ENCODE results near the gene NRXN3.

Gene NRXN3

DNA sequence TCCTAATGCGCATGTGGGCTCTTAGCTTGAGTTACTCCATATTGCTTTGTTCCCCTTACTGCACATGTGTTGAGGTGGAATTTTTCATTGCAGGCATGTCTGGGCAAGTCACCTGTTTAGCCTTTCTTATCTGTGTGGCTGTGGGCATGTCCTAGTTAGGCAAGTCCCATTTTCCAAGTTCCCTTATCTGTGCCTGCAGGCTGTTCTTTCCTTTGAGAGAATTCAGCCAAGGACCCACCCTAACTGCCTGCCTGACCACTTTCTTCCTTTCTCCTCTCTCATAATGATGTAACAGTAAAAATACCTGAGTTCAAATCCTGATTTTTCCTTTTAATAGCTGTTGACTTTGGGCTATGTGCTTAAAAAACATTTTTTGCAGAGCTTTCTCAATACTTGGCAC lies 870.6 kb downstream of the NRXN3 start:
- DNase-seq = no peak

DNA sequence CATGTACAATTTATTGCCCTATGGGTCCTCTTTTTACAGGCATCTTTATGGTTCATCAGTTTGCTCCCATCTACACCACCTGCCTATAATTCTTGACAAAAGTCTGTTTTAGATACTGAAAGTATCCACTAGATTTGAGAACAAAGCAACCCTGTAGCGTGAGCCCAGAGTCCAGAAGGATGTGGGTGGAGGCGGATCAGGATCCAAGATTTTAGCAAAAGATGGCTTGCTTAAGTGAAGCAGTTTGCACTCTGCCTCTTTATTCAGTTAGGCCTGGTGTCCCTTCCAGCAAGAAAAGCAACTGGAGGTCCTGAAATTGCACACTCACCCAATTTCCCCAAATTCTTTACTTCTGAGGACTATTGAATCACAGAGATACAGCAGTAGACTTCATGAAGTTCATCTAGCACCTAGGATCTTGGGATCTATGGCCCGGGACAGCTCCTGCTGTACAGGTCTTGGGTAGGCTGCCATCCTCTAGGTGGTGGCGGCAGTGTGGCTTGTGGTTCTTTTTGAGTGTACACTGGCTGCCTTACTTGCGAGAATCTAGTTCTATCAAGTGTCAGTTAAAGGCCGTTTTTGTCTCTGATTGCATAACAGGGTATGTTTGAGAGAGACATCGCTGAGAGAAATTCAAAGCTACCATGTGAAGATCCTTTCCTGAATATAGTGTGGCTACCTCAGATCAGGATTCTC lies 873.2 kb downstream of the NRXN3 start:
- no peak for DNase-seq

GRCh38 chr14:79044894-79045624 lies 874.9 kb downstream of the NRXN3 start:
- no peak for DNase-seq

DNA sequence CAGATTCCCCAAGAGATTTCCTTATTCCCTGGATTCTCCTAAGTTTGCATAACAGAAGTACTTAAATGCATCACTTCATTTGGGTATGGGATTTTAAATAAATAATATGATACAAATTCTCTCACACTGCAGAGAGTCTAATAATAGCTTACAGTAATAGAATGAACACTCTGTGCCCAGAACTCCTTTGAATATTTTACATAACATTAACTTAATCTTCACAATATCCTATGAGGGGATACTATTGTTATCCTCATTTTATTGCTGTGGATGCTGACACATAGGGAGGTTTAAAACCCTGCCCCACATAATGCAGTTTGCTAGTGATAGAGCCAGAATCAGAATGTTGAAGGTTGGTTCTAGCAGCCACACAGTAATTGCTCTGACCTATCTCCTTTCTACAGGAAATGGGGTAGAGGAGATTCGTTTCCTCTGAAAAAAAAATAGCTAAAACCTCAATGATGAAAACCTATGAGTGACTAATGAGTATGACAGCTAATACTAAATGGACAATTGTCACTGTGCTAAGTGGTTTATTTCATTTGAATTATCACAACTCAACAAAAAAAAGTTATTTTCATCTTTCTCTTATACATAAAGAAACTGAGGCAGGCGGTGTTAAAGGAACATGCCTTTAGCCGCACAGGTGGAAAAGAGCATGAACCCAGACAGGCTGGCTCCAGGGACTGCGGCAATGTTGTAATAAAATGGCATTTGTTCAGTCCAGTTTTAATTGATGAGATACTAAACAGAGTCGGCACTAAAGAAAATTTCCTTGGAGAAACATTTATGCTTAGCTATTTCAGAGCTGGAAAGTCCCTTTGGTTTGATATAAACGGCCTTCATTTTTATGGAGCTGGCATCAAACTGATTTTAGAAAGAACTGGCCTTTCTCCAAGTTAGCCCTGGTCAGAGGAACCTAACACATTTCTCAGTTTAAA lies 880.9 kb downstream of the NRXN3 start:
- DNase-seq = no peak

DNA sequence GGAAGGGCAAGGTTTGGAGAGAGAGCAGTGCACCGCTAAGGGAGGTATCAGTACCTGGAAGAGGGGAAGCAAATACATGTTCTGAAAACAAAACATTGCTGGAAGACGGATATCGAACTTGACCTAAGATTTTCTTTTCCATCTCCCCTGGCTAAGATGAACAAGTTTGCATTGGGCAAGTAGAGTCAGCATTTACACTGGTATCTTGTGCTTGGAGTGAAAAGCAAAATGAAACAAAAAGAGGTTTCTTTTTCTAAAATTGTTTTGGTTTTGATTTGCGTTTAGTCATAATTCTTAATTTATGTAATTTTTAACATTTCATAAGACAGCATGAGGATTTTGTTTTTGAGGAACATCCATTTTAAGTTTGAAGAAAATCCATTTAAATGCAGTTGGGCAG lies 881.6 kb downstream of the NRXN3 start:
- no peak for DNase-seq

DNA sequence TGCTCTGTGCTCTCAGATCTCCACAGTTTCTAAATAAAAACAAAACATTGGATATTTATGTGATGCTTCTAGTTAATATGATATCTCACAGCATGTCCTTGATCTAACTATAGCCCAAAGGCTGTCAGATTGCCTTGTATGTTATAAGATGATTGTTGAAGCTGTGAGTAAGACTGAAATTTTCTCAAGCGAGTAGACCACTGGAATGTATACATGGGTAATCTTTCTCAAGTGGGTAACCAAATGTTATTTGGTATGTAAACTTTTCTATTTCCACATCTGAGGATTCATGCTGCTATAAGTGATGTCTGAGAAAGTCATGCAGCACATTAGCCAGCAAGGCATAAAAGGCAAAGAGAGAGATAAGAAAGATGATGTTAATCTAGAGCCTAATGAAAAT lies 886.7 kb downstream of the NRXN3 start:
- no peak for DNase-seq

DNA sequence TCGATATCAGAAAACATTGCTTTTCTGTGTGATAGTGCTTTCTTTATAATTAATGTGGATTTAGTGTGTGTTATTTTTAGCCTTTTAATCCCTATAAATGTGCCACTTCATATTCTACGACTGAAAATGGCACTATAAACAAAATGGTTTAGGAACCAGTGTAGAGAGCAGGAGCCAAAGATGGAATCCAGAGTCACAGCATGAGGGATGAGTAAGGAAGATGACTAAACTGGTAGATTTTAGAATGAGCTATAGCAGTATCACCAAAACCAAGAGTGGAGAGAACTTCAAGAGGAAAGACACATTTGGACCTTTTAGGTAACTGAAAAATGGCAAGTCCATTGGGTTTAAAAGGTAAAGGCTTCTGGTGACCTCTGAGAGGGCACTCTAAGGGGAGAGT lies 887.2 kb downstream of the NRXN3 start:
- no peak for DNase-seq

DNA sequence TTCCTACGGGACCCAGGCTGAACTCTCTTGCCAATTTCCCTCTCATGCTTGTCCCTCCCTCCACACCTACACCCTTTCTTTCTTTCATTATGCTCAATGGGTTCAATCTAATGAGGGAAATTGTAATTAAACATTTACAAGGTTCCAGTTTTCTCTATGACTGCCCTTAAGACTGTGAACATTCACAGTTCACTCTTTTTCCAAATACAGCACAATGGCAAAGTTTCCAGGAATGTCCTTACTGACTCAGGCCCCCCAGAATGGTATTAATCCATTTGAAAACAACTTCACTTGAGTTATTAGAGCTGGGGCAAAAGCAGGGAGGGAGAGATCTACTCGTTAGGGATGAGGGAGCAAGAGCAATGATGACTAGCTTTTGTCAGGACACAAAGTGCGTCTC lies 892.1 kb downstream of the NRXN3 start:
- DNase-seq = no peak

- no peak for DNase-seq
Observed at GRCh38 chr14:79064214-79064613, 894.0 kb downstream of the NRXN3 start.

DNA sequence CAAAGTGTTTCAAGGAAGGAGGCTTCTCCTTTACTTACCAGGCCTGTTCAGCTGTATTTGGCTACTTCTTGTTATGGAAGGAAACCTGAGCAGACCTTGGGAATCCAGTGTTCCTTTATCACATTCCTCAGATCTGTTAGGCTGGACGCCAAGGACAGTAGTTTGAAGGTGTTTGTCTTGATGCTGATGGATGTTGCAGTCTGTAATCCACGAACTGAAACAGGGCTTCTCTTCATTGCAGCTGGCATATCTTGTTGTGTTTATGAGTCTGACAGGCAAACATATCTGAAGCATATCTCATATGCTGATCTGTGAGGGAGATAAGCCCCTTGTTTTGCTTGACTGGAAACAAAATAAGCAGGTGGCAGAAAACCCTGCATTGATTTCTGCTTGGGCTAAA lies 904.3 kb downstream of the NRXN3 start:
- no peak for DNase-seq

DNA sequence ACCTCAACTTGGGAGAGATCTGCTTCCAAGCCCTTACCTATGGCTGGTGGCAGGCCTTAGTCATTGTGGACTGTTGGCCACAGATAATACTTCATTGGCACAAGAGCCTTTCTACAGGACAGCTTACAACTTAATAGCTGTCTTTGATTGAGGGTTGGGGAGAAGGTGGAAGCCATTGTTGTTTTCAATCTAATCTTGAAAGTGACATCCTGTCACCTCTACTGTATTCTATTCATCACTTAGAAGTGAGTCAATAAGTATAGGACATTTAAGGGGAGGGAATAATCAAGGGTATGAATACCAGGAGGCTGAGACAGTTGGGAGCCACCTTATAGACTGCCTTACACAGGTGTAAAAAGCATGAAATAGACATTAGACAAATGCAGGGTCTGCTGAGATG lies 906.3 kb downstream of the NRXN3 start:
- no peak for DNase-seq

- DNase-seq = no peak
Observed at GRCh38 chr14:79077096-79077495, 906.9 kb downstream of the NRXN3 start.

- no peak for DNase-seq
Observed at GRCh38 chr14:79080040-79080439, 909.9 kb downstream of the NRXN3 start.

GRCh38 chr14:79082883-79083282 lies 912.7 kb downstream of the NRXN3 start:
- DNase-seq = no peak

DNA sequence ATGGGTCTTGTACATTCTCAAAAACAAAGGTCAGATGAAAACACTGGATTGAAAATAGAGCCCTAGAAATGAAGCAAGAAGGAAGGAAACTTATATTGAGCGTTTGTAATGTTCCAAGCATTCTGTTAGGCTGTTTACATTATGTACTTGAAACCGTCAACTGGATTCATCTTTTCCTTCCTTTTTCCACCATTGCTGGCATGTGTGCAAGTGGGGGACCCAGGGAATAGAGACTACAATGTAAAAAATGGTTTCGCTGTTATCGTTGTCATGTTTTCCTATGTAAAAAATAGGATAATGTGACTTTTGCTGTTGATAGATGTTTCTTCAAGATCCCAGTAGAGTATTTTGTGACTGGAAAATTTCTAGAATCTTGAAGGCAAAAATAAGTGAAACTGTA lies 913.2 kb downstream of the NRXN3 start:
- DNase-seq = no peak

DNA sequence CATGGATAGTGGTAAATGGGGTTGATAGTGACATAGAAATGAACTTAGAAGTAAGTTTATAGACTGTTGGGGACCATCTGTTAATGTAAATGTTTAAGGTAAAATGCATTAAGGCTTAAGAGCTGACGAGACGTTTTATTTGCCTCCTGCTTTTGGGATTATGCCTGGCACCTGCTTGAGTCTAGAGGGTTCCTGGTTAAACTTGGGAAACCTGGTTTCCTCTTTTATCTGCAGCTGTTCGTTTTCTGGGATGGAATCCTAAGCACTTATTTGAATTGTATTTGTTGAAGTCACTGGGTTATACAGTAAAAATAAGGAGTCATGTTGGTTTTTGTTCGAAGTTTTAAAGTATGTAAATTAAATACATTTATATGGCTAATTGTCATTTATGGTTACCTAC lies 914.7 kb downstream of the NRXN3 start:
- DNase-seq = no peak

DNA sequence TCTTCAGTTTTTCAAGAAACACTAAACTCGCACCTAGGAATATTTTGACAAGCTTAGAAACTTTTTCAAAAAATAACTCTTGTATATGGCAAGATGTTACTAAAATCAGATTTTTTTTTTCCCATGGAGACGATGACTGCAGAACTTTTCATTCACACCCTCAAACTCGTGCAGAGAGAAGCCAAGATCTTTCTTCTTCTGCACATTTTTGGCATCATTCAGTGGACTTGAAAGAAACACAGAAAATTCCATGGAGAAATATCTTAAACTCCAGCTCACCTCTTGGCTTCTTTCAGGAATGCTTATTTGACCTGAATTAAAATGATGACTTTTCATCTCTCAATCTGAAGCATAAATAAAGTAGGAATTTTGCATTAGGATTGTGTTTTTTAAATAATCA lies 919.4 kb downstream of the NRXN3 start:
- no peak for DNase-seq

DNA sequence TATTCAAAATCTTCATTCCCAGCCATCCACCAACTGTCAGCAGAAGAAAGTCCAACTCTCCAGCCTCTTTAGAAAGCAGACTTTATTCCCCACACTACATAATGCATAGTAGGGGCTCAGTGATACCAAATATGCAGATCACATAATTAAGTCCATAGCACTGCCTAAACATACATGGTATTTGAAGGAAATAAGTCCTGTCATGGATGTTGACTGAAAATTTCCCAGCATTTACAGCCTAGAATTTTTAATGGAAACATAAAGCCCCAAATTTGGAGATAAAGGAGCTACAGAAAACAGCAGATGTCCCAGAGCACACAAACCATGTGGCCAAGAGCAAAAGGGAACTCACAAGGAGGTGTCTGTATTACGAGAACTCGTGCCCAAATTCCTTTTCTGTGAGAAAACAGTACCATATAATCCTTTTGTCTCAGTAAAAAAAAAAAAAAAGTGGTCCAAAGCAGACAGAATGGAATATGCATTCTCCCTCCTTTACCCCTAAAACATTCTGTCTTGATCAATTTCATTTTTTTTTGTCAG lies 920.5 kb downstream of the NRXN3 start:
- DNase-seq = no peak

DNA sequence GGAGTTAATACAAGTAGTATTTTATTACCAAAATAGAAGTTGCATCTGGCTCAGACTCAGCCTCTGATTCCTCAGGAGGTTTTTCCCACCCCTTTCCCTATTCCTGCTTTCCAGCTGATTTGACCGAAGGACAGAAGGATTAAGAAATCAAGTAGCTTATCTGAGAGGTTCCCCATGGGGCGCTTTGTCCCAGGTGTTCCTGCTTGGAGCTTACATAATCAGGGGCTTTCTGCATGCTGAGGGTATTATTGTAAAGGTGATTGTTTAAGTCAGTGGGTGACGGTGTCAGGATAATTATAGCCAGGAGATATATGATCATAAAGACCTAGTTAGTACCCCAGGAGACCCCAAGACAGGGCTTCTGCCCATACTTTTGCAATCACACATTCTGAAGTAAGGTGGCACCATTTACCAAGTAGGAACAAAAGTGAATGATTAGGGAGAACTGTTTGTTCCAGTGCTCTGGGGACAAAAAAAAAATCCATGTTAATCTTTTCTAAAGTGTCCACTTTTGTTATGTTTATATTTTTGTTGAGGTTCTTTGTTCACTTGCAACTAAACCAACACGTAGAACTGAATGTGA lies 921.3 kb downstream of the NRXN3 start:
- no peak for DNase-seq

DNA sequence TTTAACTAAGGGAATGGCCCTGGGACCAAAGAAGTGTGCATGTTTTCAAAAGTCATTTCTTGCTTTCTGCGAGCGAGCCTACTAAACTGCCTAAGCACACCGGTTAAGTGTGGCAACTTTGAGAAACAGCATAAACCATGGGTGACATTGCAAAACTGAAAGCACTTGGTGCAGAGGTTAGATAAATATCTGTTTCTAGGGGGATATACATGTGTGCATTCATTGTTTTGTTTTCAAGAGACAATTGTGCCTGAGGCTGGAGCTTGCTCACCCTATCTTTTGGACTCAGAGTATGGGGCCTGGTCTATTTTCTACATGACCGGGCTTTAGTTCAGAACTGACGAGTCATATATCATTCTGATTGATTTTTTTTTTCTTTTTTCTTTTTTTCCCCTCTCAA lies 923.4 kb downstream of the NRXN3 start:
- no peak for DNase-seq

GRCh38 chr14:79094951-79095350 lies 924.8 kb downstream of the NRXN3 start:
- no peak for DNase-seq

DNA sequence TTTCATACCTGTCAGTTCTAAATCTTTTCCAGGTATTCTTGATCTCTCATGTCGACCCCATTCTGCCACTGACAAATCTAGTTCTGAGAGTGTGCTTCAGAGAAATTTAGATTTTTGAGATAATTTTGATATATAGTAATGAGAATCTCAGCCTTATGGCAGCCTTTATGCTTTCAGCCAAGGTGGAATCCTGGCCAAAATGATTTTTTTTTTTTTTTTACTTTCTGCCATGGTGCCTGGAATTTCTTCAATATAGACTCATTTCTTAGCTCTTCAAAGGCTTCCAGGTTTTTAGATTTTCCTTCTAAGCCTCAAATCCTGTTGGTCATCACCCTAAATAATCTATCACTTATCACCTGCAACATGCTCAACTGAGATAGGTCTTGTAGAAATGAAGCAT lies 926.6 kb downstream of the NRXN3 start:
- DNase-seq = no peak

DNA sequence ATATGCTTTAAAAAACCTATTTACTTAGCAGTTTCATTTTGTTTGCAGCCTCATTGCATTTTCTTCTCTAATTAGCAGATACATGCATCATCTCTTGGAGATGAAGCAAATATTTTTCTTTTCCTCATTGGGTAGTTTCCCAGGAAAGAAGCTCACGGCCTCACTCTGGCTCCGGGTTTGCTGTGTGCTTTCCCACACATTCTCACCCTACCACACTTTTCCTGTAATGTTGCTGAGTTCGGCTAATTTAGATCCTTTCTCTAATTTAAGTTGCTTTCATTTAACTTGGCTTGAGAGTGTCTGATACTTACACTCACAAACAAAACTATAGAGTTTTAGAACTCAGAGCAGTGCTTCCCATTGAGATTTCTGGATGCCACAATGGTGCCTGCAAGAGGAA lies 928.2 kb downstream of the NRXN3 start:
- DNase-seq = no peak
